ENCODE data around the gene MLH1.

MLH1 gene

GRCh38 chr3:36981006-36981405 lies 12.3 kb upstream of the MLH1 start:
- no peaks in the 10 kb centered on the region for H3K4me1 ChIP-seq (ENCODE audit: control insufficient read depth, insufficient read depth, low read length)
- no peak overlapping the region for H3K27ac ChIP-seq (ENCODE audit: low read depth, low read length)
- H3K27me3 ChIP-seq (ENCODE audit: control insufficient read depth, insufficient read depth, low read length), result no peaks in the 10 kb centered on the region
- no peak overlapping the region for H3K4me3 ChIP-seq (ENCODE audit: low read depth, low read length)
- H3K9ac ChIP-seq (ENCODE audit: low read length), result no peak overlapping the region
- peaks cover 32% of the 10 kb centered on the region for H3K9me3 ChIP-seq (ENCODE audit: control insufficient read depth, insufficient read depth, low read depth, low read length)
- H3K36me3 ChIP-seq (ENCODE audit: control insufficient read depth, insufficient read depth, low read length), result peaks cover 50% of the 10 kb centered on the region

- H3K4me1 ChIP-seq (ENCODE audit: control insufficient read depth, insufficient read depth, low read length), result peaks cover 23% of the 10 kb centered on the region; the same call in 1 of the 2 replicates
- peaks cover 60% of the 10 kb centered on the region for H3K36me3 ChIP-seq (ENCODE audit: control insufficient read depth, insufficient read depth, low read length)
- H3K4me3 ChIP-seq (ENCODE audit: low read depth, low read length), result peak overlapping the region; percentile 24; the same call in 1 of the 2 replicates
- no peaks in the 10 kb centered on the region for H3K9me3 ChIP-seq (ENCODE audit: control insufficient read depth, insufficient read depth, low read depth, low read length)
- no peaks in the 10 kb centered on the region for H3K27me3 ChIP-seq (ENCODE audit: control insufficient read depth, insufficient read depth, low read length)
- no peak overlapping the region for H3K9ac ChIP-seq (ENCODE audit: low read length)
- H3K27ac ChIP-seq (ENCODE audit: low read depth, low read length), result no peak overlapping the region
Measured at GRCh38 chr3:36988356-36988755, 5.0 kb upstream of the MLH1 start.

GRCh38 chr3:36989005-36989404 lies 4.3 kb upstream of the MLH1 start:
- Histone ChIP-seq H3K4me3 (ENCODE audit: low read depth, low read length) (peak overlapping the region; percentile 73; the same call in 1 of the 2 replicates), H3K27ac (ENCODE audit: low read depth, low read length) (no peak overlapping the region), H3K36me3 (ENCODE audit: control insufficient read depth, insufficient read depth, low read length) (peaks cover 53% of the 10 kb centered on the region), H3K9ac (ENCODE audit: low read length) (no peak overlapping the region), H3K9me3 (ENCODE audit: control insufficient read depth, insufficient read depth, low read depth, low read length) (no peaks in the 10 kb centered on the region), H3K27me3 (ENCODE audit: control insufficient read depth, insufficient read depth, low read length) (no peaks in the 10 kb centered on the region), H3K4me1 (ENCODE audit: control insufficient read depth, insufficient read depth, low read length) (peaks cover 24% of the 10 kb centered on the region; the same call in 1 of the 2 replicates)

- Histone ChIP-seq H3K4me3 (ENCODE audit: low read depth, low read length) (peak overlapping the region; percentile 73), H3K36me3 (ENCODE audit: control insufficient read depth, insufficient read depth, low read length) (peaks cover 48% of the 10 kb centered on the region)
Measured at GRCh38 chr3:36989568-36989967, 3.8 kb upstream of the MLH1 start.

GRCh38 chr3:36991147-36991546 lies 2.2 kb upstream of the MLH1 start:
- Histone ChIP-seq H3K9ac (ENCODE audit: low read length) (peak overlapping the region; percentile 92), H3K27ac (ENCODE audit: low read depth, low read length) (no peak overlapping the region), H3K4me1 (ENCODE audit: control insufficient read depth, insufficient read depth, low read length) (peaks cover 28% of the 10 kb centered on the region; the same call in 1 of the 2 replicates)

More at GRCh38 chr3:36989568-36989967, 3.8 kb upstream of the MLH1 start:
- H3K9ac ChIP-seq (ENCODE audit: low read length), result no peak overlapping the region
- H3K27ac ChIP-seq (ENCODE audit: low read depth, low read length), result no peak overlapping the region
- H3K4me1 ChIP-seq (ENCODE audit: control insufficient read depth, insufficient read depth, low read length), result peaks cover 28% of the 10 kb centered on the region; the same call in 1 of the 2 replicates
- no peaks in the 10 kb centered on the region for H3K9me3 ChIP-seq (ENCODE audit: control insufficient read depth, insufficient read depth, low read depth, low read length)
- H3K27me3 ChIP-seq (ENCODE audit: control insufficient read depth, insufficient read depth, low read length), result no peaks in the 10 kb centered on the region

GRCh38 chr3:36991923-36992805 lies 1.2 kb upstream of the MLH1 start:
- peak overlapping the region; percentile 92 for H3K9ac ChIP-seq (ENCODE audit: low read length)
- H3K4me1 ChIP-seq (ENCODE audit: control insufficient read depth, insufficient read depth, low read length), result peaks cover 28% of the 10 kb centered on the region; the same call in 1 of the 2 replicates
- H3K36me3 ChIP-seq (ENCODE audit: control insufficient read depth, insufficient read depth, low read length), result peaks cover 34% of the 10 kb centered on the region
- no peaks in the 10 kb centered on the region for H3K9me3 ChIP-seq (ENCODE audit: control insufficient read depth, insufficient read depth, low read depth, low read length)
- no peaks in the 10 kb centered on the region for H3K27me3 ChIP-seq (ENCODE audit: control insufficient read depth, insufficient read depth, low read length)
- H3K27ac ChIP-seq (ENCODE audit: low read depth, low read length), result peak overlapping the region; percentile 74
- peak overlapping the region; percentile 73 for H3K4me3 ChIP-seq (ENCODE audit: low read depth, low read length)

More at GRCh38 chr3:36991147-36991546, 2.2 kb upstream of the MLH1 start:
- no peaks in the 10 kb centered on the region for H3K27me3 ChIP-seq (ENCODE audit: control insufficient read depth, insufficient read depth, low read length)
- peaks cover 33% of the 10 kb centered on the region for H3K36me3 ChIP-seq (ENCODE audit: control insufficient read depth, insufficient read depth, low read length)
- H3K4me3 ChIP-seq (ENCODE audit: low read depth, low read length), result peak overlapping the region; percentile 73
- no peaks in the 10 kb centered on the region for H3K9me3 ChIP-seq (ENCODE audit: control insufficient read depth, insufficient read depth, low read depth, low read length)

GRCh38 chr3:36992806-36993325 lies 452 bp upstream of the MLH1 start, which contains the start of gene EPM2AIP1:
Gene EPM2AIP1, minus strand, starts transcription at chr3:36993131. Its CDS starts 54 bp downstream, at chr3:36993077.
- Histone ChIP-seq H3K4me3 (ENCODE audit: low read depth, low read length) (peak within 1 kb of the TSS; percentile 73), H3K27ac (ENCODE audit: low read depth, low read length) (peak within 1 kb of the TSS; percentile 92), H3K36me3 (ENCODE audit: control insufficient read depth, insufficient read depth, low read length) (peaks cover 33% of the 10 kb centered on the region), H3K9ac (ENCODE audit: low read length) (peak within 1 kb of the TSS; percentile 92), H3K9me3 (ENCODE audit: control insufficient read depth, insufficient read depth, low read depth, low read length) (no peaks in the 10 kb centered on the region), H3K27me3 (ENCODE audit: control insufficient read depth, insufficient read depth, low read length) (no peaks in the 10 kb centered on the region), H3K4me1 (ENCODE audit: control insufficient read depth, insufficient read depth, low read length) (peaks cover 28% of the 10 kb centered on the region; the same call in 1 of the 2 replicates)

GRCh38 chr3:37014620-37015019 lies 21.3 kb downstream of the MLH1 start:
- Histone ChIP-seq H3K27me3 (ENCODE audit: control insufficient read depth, insufficient read depth, low read length) (no peaks in the 10 kb centered on the region), H3K4me1 (ENCODE audit: control insufficient read depth, insufficient read depth, low read length) (no peaks in the 10 kb centered on the region), H3K36me3 (ENCODE audit: control insufficient read depth, insufficient read depth, low read length) (peaks cover 77% of the 10 kb centered on the region), H3K4me3 (ENCODE audit: low read depth, low read length) (no peak overlapping the region), H3K27ac (ENCODE audit: low read depth, low read length) (no peak overlapping the region), H3K9me3 (ENCODE audit: control insufficient read depth, insufficient read depth, low read depth, low read length) (no peaks in the 10 kb centered on the region), H3K9ac (ENCODE audit: low read length) (no peak overlapping the region)

- H3K27me3 ChIP-seq (ENCODE audit: control insufficient read depth, insufficient read depth, low read length), result no peaks in the 10 kb centered on the region
- no peaks in the 10 kb centered on the region for H3K9me3 ChIP-seq (ENCODE audit: control insufficient read depth, insufficient read depth, low read depth, low read length)
- no peaks in the 10 kb centered on the region for H3K4me1 ChIP-seq (ENCODE audit: control insufficient read depth, insufficient read depth, low read length)
- no peak overlapping the region for H3K9ac ChIP-seq (ENCODE audit: low read length)
- H3K36me3 ChIP-seq (ENCODE audit: control insufficient read depth, insufficient read depth, low read length), result peaks cover 88% of the 10 kb centered on the region
- H3K27ac ChIP-seq (ENCODE audit: low read depth, low read length), result no peak overlapping the region
- no peak overlapping the region for H3K4me3 ChIP-seq (ENCODE audit: low read depth, low read length)
Measured at GRCh38 chr3:37015642-37016041, 22.3 kb downstream of the MLH1 start.

- no peak overlapping the region for H3K4me3 ChIP-seq (ENCODE audit: low read depth, low read length)
- peaks cover 91% of the 10 kb centered on the region for H3K36me3 ChIP-seq (ENCODE audit: control insufficient read depth, insufficient read depth, low read length)
- H3K27ac ChIP-seq (ENCODE audit: low read depth, low read length), result no peak overlapping the region
- H3K9ac ChIP-seq (ENCODE audit: low read length), result no peak overlapping the region
- no peaks in the 10 kb centered on the region for H3K9me3 ChIP-seq (ENCODE audit: control insufficient read depth, insufficient read depth, low read depth, low read length)
- no peaks in the 10 kb centered on the region for H3K27me3 ChIP-seq (ENCODE audit: control insufficient read depth, insufficient read depth, low read length)
- no peaks in the 10 kb centered on the region for H3K4me1 ChIP-seq (ENCODE audit: control insufficient read depth, insufficient read depth, low read length)
Measured at GRCh38 chr3:37016903-37017302, 23.6 kb downstream of the MLH1 start.

GRCh38 chr3:37017683-37018082 lies 24.4 kb downstream of the MLH1 start:
- Histone ChIP-seq H3K9ac (ENCODE audit: low read length) (no peak overlapping the region), H3K9me3 (ENCODE audit: control insufficient read depth, insufficient read depth, low read depth, low read length) (no peaks in the 10 kb centered on the region), H3K36me3 (ENCODE audit: control insufficient read depth, insufficient read depth, low read length) (peaks cover 91% of the 10 kb centered on the region), H3K4me1 (ENCODE audit: control insufficient read depth, insufficient read depth, low read length) (no peaks in the 10 kb centered on the region), H3K27ac (ENCODE audit: low read depth, low read length) (no peak overlapping the region), H3K27me3 (ENCODE audit: control insufficient read depth, insufficient read depth, low read length) (no peaks in the 10 kb centered on the region), H3K4me3 (ENCODE audit: low read depth, low read length) (no peak overlapping the region)
